NT2/D1 (cell line): Measurements from ENCODE around the gene CACNA2D3.

Experiments
- SUZ12 ChIP-seq: IDR thresholded peaks from 2 replicates; pipeline ENCODE4 v1.6.1; 2011; ENCODE audit not compliant: insufficient read length, insufficient read depth; ENCODE audit errors: extremely low read depth
- YY1 ChIP-seq: IDR thresholded peaks from 2 replicates; pipeline ENCODE4 v1.6.1; 2011; ENCODE audit not compliant: insufficient read length, insufficient read depth
- ZNF274 ChIP-seq: IDR thresholded peaks from 2 replicates; pipeline ENCODE4 v1.6.1; 2011; ENCODE audit warnings: mild to moderate bottlenecking, low read depth, low read length

DNA sequence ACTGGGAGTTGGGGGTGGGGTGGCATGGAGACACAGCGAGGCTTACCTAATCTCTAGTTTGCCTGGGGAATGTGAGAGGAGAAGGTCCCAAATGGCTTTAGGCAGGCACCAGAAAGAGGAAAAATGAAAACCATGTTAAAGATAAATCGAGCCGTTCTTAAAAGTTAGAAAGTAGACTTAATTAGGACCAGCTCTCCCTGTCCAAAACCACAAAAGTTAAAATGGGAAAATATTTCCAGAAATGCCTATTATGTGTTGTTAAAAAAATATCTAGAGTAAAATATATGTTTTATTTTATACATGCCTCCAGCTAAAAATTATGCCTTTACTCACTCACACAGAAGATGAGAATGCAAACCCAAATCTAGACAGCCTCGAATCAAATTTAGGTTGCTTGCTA lies 755.4 kb downstream of the CACNA2D3 start:
- TF ChIP-seq YY1 (no peak), ZNF274 (no peak), SUZ12 (no peak)
